Natural killer cell (primary cell): ENCODE measurements around the gene NTM. TPM values are rescaled to one million over a fixed set of nuclear protein-coding genes. Genes with fewer than 3 reads are reported as not detected.
"Not testable (repeated sequence)": the region's sequence is repeated elsewhere in the genome, so short reads cannot be mapped to it uniquely, and the experiment has no call there.

Experiments
- ATAC-seq, 3 donors: fragments of 150-1000 bp in 2 of 3; fragments of 200-7000 bp in 1 of 3; cut with Tn5 transposase; 1 replicate in 1 of 3; 2 replicates in 2 of 3; pipeline ENCODE4 v1.10.0; 2021; ENCODE audit warnings: mild to moderate bottlenecking in 2 of 3, moderate library complexity in 2 of 3
- DNase-seq, 2 donors: peaks; one replicate each; pipeline versions ENCODE4 v3.0.0 to v3.0.0-alpha.2; 2013 to 2021; ENCODE audit warnings: mixed read lengths in 1 of 2
- H3K27ac ChIP-seq: one replicate; pipeline ENCODE4 v1.5.1; 2013; ENCODE audit warnings: mild to moderate bottlenecking, low read length
- H3K27me3 ChIP-seq: one replicate; pipeline ENCODE4 v1.6.1; 2013; ENCODE audit warnings: low read length; ENCODE audit not compliant: control insufficient read depth, insufficient read depth
- H3K36me3 ChIP-seq: one replicate; pipeline ENCODE4 v1.6.1; 2013; ENCODE audit warnings: low read length; ENCODE audit not compliant: control insufficient read depth, insufficient read depth
- H3K4me1 ChIP-seq: one replicate; pipeline ENCODE4 v1.6.1; 2013; ENCODE audit warnings: low read length; ENCODE audit not compliant: control insufficient read depth, insufficient read depth
- H3K4me3 ChIP-seq: one replicate; pipeline ENCODE4 v1.5.1; 2013; ENCODE audit warnings: low read length
- H3K9me3 ChIP-seq: one replicate; pipeline ENCODE4 v1.6.1; 2013; ENCODE audit warnings: low read length; ENCODE audit not compliant: control insufficient read depth, insufficient read depth
- H3K27ac Mint-ChIP-seq, 2 donors: one replicate each; pipeline ENCODE4 v1.8.0; 2022; ENCODE audit warnings: mild to moderate bottlenecking in 2 of 2, mixed read lengths in 2 of 2, moderate library complexity in 1 of 2
- H3K27me3 Mint-ChIP-seq, 2 donors: one replicate each; pipeline ENCODE4 v1.8.0; 2022; ENCODE audit warnings: low read depth in 2 of 2, mixed read lengths in 2 of 2
- H3K36me3 Mint-ChIP-seq: one replicate; pipeline ENCODE4 v1.8.0; 2022; ENCODE audit warnings: mixed read lengths
- H3K4me1 Mint-ChIP-seq, 2 donors: one replicate each; pipeline ENCODE4 v1.8.0; 2022; ENCODE audit warnings: mixed read lengths in 2 of 2
- H3K4me3 Mint-ChIP-seq: one replicate; pipeline ENCODE4 v1.8.0; 2022; ENCODE audit warnings: mild to moderate bottlenecking, moderate library complexity, mixed read lengths
- H3K9me3 Mint-ChIP-seq, 2 donors: one replicate each; pipeline ENCODE4 v1.8.0; 2022; ENCODE audit warnings: mixed read lengths in 2 of 2
- WGBS: methylation state at CpG from one replicate; pipeline ENCODE4 v1.1.7; 2013; ENCODE audit warnings: missing lambda C conversion rate; ENCODE audit not compliant: insufficient coverage; 5-methylcytosine and 5-hydroxymethylcytosine counted together
- intact Hi-C: fragments of 100-400 bp; cut with micrococcal nuclease; formaldehyde crosslinking; loops from one replicate; pipeline ENCODE4 v1.14.2; 2022
- total RNA-seq, 4 donors: library from RNA; stranded (reverse); fragments of 120-200 nt in 1 of 4; gene quantifications; one replicate each; pipeline versions ENCODE4 v1.2.3 to v1.2.4, GENCODE V29; 2013 to 2022
- TF ChIP-seq, protein P1 (sequence below): fragments of 200-600 bp; IDR thresholded peaks from one replicate; pipeline ENCODE4 v1.8.0; 2022; ENCODE audit warnings: antibody characterized with exemption

NTM gene
- total RNA-seq, 3 donors from 2014 or later (not counting 1 experiment from before 2014, with no cell fraction given) = not detected

GRCh38 chr11:132062031-132062430 lies 691.6 kb downstream of the NTM start:
- Mint-ChIP-seq H3K4me3 (no peak overlapping the region), H3K4me1 (no peaks in the 10 kb centered on the region), H3K27ac (no peak overlapping the region), H3K9me3 (peaks cover 6 to 8% of the 10 kb centered on the region in 2 donors), H3K36me3 (no peaks in the 10 kb centered on the region), H3K27me3 (no peaks in the 10 kb centered on the region)
- 100% methylated on average over 1 of the region's 1 CpG for WGBS
- Histone ChIP-seq H3K36me3 (no peaks in the 10 kb centered on the region), H3K4me3 (no peak overlapping the region), H3K9me3 (peaks cover 4% of the 10 kb centered on the region), H3K4me1 (no peaks in the 10 kb centered on the region), H3K27ac (no peak overlapping the region), H3K27me3 (no peaks in the 10 kb centered on the region)
- DNase-seq (no peak), ATAC-seq (no peak)
- TF ChIP-seq, protein P1, sequence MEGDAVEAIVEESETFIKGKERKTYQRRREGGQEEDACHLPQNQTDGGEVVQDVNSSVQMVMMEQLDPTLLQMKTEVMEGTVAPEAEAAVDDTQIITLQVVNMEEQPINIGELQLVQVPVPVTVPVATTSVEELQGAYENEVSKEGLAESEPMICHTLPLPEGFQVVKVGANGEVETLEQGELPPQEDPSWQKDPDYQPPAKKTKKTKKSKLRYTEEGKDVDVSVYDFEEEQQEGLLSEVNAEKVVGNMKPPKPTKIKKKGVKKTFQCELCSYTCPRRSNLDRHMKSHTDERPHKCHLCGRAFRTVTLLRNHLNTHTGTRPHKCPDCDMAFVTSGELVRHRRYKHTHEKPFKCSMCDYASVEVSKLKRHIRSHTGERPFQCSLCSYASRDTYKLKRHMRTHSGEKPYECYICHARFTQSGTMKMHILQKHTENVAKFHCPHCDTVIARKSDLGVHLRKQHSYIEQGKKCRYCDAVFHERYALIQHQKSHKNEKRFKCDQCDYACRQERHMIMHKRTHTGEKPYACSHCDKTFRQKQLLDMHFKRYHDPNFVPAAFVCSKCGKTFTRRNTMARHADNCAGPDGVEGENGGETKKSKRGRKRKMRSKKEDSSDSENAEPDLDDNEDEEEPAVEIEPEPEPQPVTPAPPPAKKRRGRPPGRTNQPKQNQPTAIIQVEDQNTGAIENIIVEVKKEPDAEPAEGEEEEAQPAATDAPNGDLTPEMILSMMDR = no peak
- intact Hi-C loops = no loop called here

- TF ChIP-seq, protein P1 = no peak
- Mint-ChIP-seq H3K4me3 (no peak overlapping the region), H3K27ac (no peak overlapping the region), H3K27me3 (no peaks in the 10 kb centered on the region), H3K36me3 (no peaks in the 10 kb centered on the region), H3K4me1 (no peaks in the 10 kb centered on the region), H3K9me3 (peaks cover 8 to 9% of the 10 kb centered on the region in 2 donors)
- Histone ChIP-seq H3K27ac (no peak overlapping the region), H3K27me3 (no peaks in the 10 kb centered on the region), H3K4me1 (no peaks in the 10 kb centered on the region), H3K4me3 (no peak overlapping the region), H3K9me3 (peaks cover 4% of the 10 kb centered on the region), H3K36me3 (no peaks in the 10 kb centered on the region)
- DNase-seq (no peak), ATAC-seq (no peak)
- WGBS = 88% methylated on average over 2 of the region's 2 CpGs
- intact Hi-C loops = no loop called here
Measured at GRCh38 chr11:132062541-132062940, 692.1 kb downstream of the NTM start.

- no peak overlapping the region for H3K27ac ChIP-seq
- H3K4me1 ChIP-seq = no peaks in the 10 kb centered on the region
- TF ChIP-seq, protein P1 = no peak
- Mint-ChIP-seq H3K4me3 (no peak overlapping the region), H3K36me3 (no peaks in the 10 kb centered on the region), H3K4me1 (no peaks in the 10 kb centered on the region), H3K27ac (no peak overlapping the region), H3K9me3 (peaks cover 5 to 9% of the 10 kb centered on the region in 2 donors), H3K27me3 (no peaks in the 10 kb centered on the region)
- H3K36me3 ChIP-seq = no peaks in the 10 kb centered on the region
- ATAC-seq (no peak), DNase-seq (no peak)
- no peaks in the 10 kb centered on the region for H3K27me3 ChIP-seq
- WGBS = 88% methylated on average over 3 of the region's 4 CpGs
- peaks cover 12% of the 10 kb centered on the region for H3K9me3 ChIP-seq
- intact Hi-C loops = no loop called here
- H3K4me3 ChIP-seq = no peak overlapping the region
Measured at GRCh38 chr11:132064987-132065620, 694.7 kb downstream of the NTM start.

DNA sequence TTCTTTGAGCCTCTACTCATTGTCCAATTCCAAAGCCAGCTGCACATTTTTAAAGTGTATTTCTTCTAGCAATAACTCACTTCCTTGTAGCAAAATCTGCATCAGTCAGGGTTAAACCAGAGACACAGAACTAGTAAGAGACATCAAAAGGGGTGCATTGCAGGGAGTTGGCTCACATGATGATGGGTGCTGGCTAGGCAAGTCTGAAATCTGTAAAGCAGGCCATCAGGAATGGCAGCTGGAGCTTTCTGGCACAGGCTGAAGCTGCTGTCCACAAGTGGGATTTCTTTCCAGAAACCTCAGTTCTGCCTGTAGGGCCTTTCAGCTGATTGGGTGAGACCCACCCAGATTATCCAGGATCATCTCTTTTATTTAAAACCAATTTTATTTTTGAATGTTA lies 698.1 kb downstream of the NTM start:
- Mint-ChIP-seq H3K36me3 (no peaks in the 10 kb centered on the region), H3K27me3 (no peaks in the 10 kb centered on the region), H3K27ac (no peak overlapping the region), H3K4me1 (no peaks in the 10 kb centered on the region), H3K9me3 (peaks cover 4 to 12% of the 10 kb centered on the region in 2 donors), H3K4me3 (no peak overlapping the region)
- no peak for DNase-seq
- TF ChIP-seq, protein P1 = no peak
- Histone ChIP-seq H3K27ac (no peak overlapping the region), H3K4me3 (no peak overlapping the region), H3K27me3 (no peaks in the 10 kb centered on the region), H3K36me3 (no peaks in the 10 kb centered on the region), H3K9me3 (peaks cover 15% of the 10 kb centered on the region), H3K4me1 (no peaks in the 10 kb centered on the region)
- intact Hi-C loops = no loop called here
- no peak for ATAC-seq

- H3K27me3 Mint-ChIP-seq, H3K4me3 Mint-ChIP-seq, H3K4me3 ChIP-seq, H3K36me3 ChIP-seq, H3K27ac ChIP-seq, H3K36me3 Mint-ChIP-seq, H3K27ac Mint-ChIP-seq, H3K4me1 ChIP-seq, ATAC-seq, H3K4me1 Mint-ChIP-seq, intact Hi-C loops, H3K27me3 ChIP-seq, DNase-seq: not testable (repeated sequence)
- H3K9me3 Mint-ChIP-seq = peaks cover 4 to 10% of the 10 kb centered on the region in 2 donors
- H3K9me3 ChIP-seq = peaks cover 15% of the 10 kb centered on the region
- 89% methylated on average over 15 of the region's 15 CpGs for WGBS
Measured at GRCh38 chr11:132069593-132069992, 699.2 kb downstream of the NTM start.
